SK-MEL-5 (cell line): Measurements from ENCODE around the gene RIMKLA. TPM values are rescaled to one million over a fixed set of nuclear protein-coding genes. Genes with fewer than 3 reads are reported as not detected.

Source experiments
- DNase-seq: peaks from one replicate; pipeline ENCODE4 v3.0.0-alpha.2; 2016; ENCODE audit warnings: low read depth, low spot score
- in situ Hi-C: cut with HindIII; loops from 2 replicates; pipeline ENCODE4 v1.10.0; 2016; ENCODE audit warnings: low sequenced_read_pairs, high pct_unique_total_duplicates, low pct_unique_long_range_greater_than_20kb
- total RNA-seq: library from RNA; depleted of rRNA; stranded (reverse); fragments of >200 nt; shearing (Covaris generic); gene quantifications from 2 replicates; pipeline ENCODE4 v1.2.3, GENCODE V29; 2014

Gene RIMKLA
- total RNA-seq, 1 experiment from 2014 or later: 0.50 TPM

GRCh38 chr1:42419126-42419821, 38.7 kb downstream of the RIMKLA start:
- in situ Hi-C loops: no loop called here
- DNase-seq: no peak

GRCh38 chr1:42420121-42420520, 39.5 kb downstream of the RIMKLA start:
- in situ Hi-C loops: no loop called here

GRCh38 chr1:42420911-42421585, 40.5 kb downstream of the RIMKLA start:
- DNase-seq: peak; percentile 42
- in situ Hi-C loops: no loop called here

More at GRCh38 chr1:42420121-42420520, 39.5 kb downstream of the RIMKLA start:
- DNase-seq: no peak

DNA sequence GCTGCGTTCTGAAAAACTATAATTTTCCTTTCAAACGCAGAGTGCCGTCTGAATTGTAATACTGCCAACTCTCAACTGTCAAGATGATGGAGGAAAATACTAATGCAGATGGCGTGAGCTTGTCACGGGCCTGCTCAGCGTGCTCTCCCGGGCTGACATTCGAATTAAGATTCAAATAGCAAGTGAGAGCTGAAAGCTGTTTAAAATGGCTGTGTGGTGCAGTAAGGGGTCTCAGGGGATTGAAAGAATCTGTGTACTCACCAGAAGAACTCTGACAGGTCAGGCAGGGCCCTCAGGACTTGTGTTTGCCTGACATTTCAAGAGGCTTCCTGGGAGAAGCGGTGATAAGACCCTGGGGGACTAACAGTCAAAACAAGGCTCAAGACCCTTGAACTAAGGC, 42.1 kb downstream of the RIMKLA start:
- in situ Hi-C loops: no loop called here
- no peak for DNase-seq

- in situ Hi-C loops: no loop called here
- DNase-seq: no peak
Measured at GRCh38 chr1:42423681-42424080, 43.1 kb downstream of the RIMKLA start.

DNA sequence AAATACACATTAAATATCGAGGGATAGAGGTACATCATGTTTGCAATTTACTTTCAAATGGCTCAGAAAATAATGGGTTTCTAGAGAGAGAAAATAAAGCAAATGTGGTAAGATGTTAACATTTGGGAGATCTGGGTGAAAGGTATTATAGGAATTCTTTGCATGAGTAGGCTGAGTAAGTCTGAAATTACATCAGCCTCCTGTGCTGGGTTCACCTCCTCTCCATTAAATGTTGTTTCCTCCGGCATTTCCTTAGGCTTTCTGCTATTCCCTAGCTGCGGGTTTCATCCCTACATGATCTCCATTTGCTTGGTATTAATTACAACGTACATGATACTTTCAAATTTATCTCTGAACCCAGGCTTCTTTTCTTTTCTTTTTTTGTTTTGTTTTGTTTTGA, 43.6 kb downstream of the RIMKLA start:
- DNase-seq: no peak
- in situ Hi-C loops: no loop called here

DNA sequence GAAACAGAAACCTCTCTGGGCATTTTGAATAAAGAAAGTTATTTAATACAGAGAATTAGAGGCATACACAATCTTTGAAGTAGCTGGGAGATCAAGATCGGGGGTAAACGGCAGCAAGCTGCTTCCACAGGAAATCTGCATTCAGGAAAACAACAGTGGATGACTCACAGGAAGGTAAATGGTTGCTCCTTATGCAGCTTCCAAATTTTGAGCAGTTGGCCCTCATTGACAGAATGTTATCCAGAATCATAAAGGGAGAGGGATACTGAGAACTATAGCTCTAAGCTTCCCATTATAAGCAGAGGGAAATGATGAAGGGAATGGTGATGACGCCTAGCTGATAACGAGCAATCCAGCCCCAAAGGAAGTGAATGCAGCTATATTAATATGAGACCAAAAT, 46.6 kb downstream of the RIMKLA start:
- in situ Hi-C loops: no loop called here
- no peak for DNase-seq

DNA sequence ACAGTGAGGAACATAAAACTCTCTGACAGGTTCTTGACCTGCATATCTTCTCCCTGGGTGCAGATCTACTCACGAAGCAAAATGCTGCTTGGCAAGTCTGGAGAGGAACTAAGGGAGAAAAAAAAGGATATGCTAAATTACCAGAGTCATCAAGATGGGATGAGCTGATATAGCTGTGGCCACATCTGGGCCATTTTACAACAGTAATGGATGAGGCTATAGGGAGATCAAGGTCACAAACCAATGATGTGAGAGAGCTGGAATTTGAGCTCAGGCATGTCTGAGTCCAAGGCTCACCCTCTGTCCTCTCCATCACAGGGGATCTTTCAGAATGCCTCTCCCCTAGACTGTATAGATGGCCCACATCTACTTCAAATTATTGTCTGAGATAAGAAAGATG, 49.0 kb downstream of the RIMKLA start:
- in situ Hi-C loops: no loop called here
- DNase-seq: no peak

- DNase-seq: no peak
- in situ Hi-C loops: no loop called here
Measured at GRCh38 chr1:42430286-42431135, 49.9 kb downstream of the RIMKLA start.

DNA sequence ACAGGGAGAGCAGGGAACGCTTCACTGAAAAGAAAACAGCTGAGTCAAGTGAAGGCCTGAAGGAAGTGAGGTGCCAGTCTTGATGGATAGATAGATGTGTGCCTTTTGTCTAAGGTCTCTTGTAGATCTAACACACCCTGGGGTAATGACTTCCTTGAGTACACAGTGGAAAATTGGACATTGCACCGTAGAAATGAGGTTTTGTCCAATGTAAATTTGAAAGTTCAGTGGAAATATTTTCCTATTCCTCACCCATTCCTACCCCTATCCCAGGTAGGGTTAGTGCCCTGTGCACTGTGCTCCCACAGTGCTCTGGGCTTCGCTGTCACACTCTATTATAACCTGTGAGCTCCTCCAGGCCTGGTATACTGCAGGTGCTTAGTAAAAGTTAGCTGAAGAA, 50.9 kb downstream of the RIMKLA start:
- in situ Hi-C loops: no loop called here
- DNase-seq: no peak

DNA sequence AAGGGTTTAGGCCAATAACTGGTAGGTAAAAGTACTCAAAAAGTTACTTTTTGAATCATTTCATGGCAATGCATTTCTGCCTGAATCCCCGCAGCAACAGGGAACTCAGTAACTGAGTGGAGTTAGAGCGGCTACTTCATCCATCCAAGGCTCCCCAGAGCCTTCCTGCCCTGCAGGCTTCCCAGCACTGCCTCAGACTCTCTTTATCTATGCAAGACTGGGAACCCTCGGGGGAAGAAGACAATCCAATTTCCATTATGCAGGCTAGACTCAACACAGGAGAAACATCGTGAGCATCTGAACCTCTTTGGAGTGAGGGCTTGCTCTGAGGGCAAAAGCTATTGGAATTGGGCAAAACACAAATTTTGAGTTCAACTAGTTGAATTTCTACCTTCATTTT, 52.1 kb downstream of the RIMKLA start:
- in situ Hi-C loops: no loop called here

GRCh38 chr1:42433369-42433768, 52.8 kb downstream of the RIMKLA start:
- no peak for DNase-seq
- in situ Hi-C loops: no loop called here

More for the DNA sequence above, 52.1 kb downstream of the RIMKLA start:
- DNase-seq: no peak

DNA sequence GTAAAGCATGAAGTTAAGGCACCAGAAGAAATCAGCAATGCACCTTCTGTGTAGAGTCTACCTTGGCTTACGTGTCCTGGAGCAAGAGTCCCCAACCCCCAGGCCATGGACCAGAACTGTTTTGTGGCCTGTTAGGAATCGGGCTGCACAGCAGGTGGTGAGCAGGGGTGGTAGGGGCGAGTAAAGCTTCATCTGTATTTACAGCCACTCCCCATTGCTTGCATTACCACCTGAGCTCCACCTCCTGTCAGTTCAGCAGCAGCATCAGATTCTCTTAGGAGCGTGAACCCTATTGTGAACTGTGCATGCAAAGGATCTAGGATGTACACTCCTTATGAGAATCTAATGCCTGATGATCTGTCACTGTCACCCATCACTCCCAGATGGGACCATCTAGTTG, 53.7 kb downstream of the RIMKLA start:
- DNase-seq: no peak
- in situ Hi-C loops: no loop called here

GRCh38 chr1:42439940-42440339, 59.3 kb downstream of the RIMKLA start:
- DNase-seq: no peak
- in situ Hi-C loops: no loop called here

- in situ Hi-C loops: no loop called here
- no peak for DNase-seq
Measured at GRCh38 chr1:42442662-42443061, 62.1 kb downstream of the RIMKLA start.

GRCh38 chr1:42449256-42449655, 68.7 kb downstream of the RIMKLA start:
- in situ Hi-C loops: no loop called here
- no peak for DNase-seq

DNA sequence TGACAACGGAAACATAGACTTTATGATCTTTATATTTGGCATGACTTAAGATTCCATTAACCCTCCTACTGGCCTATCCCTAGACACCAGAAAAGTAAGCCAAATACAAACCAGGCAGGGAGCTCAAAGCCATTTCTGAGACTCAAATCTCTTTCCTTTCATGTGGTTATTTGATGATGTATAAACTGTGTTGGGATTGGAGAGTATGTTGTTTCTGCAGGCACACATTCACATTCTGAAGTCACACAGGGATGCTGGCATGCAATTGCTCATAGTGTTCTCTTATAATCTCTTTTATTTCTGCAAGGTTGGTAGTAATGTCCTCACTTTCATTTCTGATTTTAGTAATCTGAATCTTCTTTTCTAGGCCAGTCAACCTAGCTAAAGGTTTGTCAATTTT, 69.5 kb downstream of the RIMKLA start:
- DNase-seq: no peak
- in situ Hi-C loops: no loop called here

- no peak for DNase-seq
Measured at GRCh38 chr1:42453386-42453785, 72.8 kb downstream of the RIMKLA start.

More at GRCh38 chr1:42453386-42453785, 72.8 kb downstream of the RIMKLA start:
- in situ Hi-C loops: no loop called here
